Activated CD8-positive, alpha-beta memory T cell treated with anti-CD3 and anti-CD28 coated beads for 48 hours (primary cell): Measurements from ENCODE around the gene GIPC2.
"Not testable (repeated sequence)": the region's sequence is repeated elsewhere in the genome, so short reads cannot be mapped to it uniquely, and the experiment has no call there.

Experiments used
- DNase-seq, 3 experiments: peaks; one replicate each; pipeline ENCODE4 v3.0.0-alpha.2; 2020; ENCODE audit warnings: low read depth in 2 of 3, low spot score in 2 of 3

The GIPC2 gene

DNA sequence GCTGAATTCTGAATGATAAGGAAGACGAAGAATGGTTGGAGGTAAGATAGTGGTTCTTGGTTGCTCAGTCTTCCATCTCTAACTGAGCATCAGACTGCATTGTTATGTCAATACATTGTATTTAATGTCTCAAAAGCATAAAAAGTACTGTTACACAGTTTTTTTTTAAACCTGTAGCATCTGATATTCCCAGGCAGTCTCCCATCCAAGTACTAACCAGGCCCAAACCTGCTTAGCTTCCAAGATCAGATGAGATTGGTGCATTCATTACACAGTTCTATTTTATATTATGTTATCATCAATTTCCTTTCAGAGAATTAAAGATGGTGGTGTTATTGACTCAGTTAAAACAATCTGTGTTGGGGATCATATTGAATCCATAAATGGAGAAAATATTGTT, 48.9 kb downstream of the GIPC2 start:
- DNase-seq: no peak

DNA sequence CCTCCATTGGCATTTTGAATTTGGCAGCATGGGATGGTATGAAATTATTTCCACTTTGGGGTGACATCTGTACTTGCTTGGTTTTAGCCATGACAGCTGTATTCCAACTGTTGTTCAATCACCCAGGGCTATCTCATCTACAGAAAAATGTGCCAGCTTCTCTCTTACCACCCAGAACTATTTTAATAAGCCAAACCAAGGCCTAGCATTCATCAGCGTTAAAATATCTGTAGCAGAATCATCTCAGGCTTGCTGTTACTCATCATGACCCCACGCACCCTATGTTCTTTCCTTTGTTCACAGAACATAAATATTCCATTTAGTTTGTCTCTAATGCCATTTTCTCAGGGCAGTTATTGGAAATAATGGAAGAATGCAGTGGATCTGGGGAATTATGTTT, 49.8 kb downstream of the GIPC2 start:
- DNase-seq: no peak

DNA sequence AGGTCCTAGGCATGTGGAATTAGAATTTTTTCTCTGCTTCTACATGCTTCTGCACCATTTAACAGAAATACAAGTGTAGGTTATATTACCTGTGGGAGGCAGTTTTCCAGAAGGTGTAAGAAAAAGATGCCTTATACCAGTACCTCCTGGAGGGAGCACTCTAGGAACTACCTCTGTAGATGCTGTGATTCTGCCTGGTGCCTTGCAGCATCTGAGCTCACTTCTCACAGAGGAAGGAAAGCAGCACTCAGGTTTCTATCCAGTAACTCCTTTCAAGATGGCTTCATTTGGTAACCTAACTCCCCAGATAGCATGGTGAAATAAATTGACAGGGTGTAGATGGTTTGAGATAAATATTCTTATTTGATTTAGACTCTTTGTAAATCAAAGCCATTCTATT, 50.3 kb downstream of the GIPC2 start:
- no peak for DNase-seq

DNA sequence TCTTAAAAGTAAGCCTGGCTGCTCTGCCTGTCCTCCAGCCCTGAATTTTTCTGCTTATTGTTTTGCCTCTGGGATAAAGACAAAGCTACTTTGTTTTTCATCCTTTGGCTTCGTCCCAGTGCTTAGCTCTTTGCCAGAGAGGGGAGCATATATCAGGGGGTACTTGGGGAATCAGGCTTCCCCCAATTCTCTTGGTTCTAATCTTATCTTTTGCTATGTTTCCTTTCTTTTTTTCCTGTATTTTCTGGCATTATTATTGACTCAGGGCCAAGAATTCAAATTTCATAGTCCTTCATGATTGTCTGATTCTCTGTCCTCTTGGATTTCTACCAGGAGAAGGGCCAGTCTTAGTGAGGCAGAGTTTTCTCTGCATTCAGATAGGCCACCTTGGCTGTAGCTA, 51.2 kb downstream of the GIPC2 start:
- no peak for DNase-seq

DNA sequence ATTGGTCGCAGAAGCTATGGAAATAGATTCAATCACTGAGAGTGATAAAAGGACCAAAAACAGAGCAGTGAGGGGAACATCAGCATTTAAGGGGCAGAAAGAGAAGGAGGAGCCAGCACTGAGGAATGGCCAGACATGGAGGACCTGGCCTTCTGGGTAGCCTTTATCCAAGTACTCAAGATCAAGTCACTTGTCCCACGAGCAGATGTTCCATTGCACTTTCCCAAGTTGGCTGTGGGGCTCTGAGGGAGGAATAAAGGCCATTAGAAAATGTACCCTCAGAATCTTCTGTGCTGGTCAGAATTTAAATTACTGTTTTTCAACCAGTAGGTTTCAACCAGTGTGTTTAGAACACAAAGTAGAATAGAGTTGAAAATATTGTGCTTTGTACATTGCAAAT, 55.3 kb downstream of the GIPC2 start:
- no peak for DNase-seq

DNA sequence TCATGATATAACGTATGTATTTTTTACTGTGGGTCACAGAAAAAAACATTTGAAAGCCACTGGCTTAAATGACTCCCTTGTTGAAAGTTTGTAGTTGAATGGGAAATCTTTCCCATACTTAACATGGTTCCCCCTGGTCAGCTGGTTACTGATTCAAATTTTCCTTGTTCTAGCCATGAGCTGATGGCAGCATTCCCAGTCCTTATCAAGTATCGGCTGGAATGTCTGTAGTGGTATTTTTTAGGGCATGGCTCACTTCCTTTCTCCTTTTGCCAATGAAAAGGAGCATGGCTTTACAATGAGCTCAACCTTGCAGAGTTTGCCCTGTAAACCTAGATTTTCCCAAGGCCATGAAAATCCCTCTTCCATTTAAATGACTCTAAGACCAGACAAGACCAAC, 55.7 kb downstream of the GIPC2 start:
- no peak for DNase-seq

DNA sequence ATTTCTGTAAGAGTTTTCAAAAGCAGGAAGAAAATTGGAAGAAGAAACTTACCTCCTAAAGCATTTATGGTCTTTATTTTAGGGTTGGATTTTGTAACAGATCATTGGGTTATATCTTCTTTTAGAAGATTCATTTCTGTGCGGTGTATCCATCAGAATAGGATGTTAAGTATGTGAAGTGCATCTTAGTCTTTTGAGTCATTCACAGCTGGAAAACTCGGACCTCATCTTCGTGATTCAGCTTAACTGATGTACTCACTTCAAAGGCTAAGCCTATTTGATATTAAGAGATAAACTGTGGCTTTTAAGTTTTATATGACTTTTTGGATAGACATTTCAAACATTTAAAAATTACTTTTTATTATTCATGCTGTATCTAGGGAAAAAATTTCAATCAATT, 56.3 kb downstream of the GIPC2 start:
- DNase-seq: no peak

DNA sequence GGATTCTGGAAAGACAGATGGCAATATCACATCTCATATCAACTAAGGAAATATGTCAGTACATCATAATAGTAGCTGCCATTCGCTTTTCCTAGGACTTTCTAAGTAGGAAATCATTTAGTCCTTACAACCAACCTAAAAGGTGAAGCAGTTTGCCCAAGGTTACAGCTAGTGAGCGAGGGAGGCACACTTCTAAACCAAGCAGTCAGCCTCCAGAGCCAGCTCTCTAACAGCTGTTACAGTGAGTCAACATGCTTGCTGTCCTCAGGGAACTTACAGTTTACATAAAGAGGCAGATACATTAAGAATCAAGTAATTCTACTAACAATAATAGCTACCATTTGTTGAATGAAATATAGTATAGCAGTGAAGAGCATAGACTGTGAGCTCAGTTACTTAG, 57.1 kb downstream of the GIPC2 start:
- no peak for DNase-seq

DNA sequence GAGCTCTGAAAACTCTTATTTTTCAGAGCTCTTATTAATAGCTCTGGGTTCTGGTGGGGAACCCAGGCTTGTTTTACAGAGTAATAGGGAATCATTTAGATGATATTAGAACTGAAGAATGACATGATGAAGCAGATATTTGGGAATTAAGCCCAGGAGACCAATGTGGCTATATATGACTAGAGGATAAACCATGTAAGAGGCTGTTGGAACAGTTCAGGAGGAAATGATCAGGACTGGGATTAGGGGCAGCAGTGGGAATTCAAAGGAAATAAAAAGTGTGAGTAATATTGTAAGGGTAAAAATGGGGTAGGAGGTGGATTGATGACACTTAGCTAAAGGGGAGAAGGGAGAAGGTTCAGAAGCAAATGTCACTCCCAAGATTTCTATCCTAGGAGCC, 58.6 kb downstream of the GIPC2 start:
- no peak for DNase-seq

DNA sequence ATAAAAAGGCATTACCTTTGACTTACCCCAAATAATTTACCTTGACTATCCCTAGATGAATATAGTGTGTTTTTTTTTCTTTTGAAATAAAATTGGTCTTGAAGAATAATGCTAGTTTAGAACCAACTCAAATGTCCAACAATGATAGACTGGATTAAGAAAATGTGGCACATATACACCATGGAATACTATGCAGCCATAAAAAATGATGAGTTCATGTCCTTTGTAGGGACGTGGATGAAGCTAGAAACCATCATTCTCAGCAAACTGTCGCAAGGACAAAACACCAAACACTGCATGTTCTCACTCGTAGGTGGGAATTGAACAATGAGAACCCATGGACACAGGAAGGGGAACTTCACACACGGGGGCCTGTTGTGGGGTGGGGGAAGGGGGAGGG, 63.9 kb downstream of the GIPC2 start:
- DNase-seq: not testable (repeated sequence)

DNA sequence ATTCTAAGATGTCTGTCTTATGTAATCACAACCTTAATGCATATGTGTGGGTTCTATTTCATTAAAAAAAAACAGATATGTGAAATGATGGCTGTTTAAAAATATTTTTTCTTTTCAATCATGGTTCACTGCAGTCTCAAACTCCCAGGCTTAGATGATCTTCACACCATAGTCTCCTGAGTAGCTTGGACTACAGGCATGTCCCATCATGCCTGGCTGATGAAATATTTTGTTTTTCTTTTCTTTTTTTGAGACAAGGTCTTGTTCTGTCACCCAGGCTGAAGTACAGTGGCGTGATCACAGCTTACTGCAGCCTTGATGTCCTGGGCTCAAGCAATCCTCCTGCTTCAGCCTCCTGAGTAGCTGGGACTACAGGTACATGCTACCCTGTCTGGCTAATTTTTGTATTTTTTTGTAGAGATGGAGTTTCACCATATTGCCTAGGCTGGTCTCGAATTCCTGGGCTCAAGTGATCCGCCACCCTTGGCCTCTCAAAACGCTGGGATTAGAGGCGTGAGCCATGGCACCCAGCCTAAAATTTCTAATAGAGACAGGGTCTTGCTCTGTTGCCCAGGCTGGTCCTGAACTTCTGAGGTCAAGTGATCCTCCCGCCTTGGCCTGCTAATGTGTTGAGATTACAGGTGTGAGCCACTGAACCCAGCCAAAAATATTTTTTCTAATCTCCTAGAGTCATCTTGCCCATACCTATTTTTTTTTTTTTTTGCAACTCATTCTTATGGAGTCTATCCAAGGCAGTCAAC, 67.6 kb downstream of the GIPC2 start:
- no peak for DNase-seq

DNA sequence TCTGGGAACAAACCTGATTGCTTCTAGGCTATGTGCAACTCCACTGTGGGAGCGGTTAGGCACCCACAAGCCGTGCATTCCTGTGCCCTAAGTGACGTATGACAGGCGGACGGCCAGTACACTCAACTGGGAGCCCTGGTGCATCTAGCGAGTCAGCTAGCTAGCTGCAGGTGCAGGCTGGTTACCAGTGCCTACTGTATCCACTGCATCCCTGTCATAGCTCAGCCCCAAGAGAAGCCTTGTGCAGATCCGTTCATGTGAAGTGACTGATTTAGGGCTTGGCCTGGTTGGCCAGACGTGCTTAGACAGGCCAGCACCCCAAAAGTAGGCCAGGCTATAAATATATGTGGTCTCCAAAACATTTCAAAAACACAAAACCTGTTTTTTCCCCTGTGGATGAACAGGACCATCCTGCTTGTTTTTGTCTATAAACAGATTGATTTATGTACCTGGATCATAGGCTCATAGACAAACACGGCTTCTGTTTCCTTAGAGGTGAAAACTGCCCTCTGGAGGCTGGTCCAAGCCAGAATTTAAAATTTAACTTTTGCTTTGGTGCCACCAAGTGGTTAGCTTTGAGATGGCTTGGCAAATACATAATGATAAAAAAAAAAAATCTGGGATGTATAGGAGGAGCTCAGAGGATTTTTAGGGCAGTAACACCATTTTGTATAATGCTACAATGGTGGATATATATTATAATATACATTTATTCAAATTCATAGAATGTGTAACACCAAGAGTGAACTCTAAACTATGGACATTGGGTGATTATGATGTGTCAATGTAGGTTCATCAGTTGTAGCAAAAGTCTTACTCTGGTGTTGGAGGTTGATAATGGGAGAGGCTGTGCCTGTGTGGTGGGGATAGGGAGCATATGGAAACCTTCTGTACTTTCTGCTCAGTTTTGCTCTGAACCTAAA, 68.5 kb downstream of the GIPC2 start:
- DNase-seq: no peak

DNA sequence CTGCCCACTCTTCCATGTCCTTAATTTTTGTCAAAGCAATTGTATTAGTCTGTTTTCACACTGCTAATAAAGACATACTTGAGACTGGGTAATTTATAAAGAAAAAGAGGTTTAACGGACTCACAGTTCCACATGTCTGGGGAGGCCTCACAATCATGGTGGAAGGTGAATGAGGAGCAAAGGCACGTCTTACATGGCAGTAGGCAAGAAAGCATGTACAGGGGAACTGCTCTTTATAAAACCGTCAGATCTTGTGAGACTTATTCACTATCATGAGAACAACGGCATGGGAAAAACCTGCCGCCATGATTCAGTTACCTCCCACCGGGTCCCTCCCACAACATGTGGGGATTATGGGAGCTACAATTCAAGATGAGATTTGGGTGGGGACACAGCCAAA, 74.7 kb downstream of the GIPC2 start:
- DNase-seq: not testable (repeated sequence)

DNA sequence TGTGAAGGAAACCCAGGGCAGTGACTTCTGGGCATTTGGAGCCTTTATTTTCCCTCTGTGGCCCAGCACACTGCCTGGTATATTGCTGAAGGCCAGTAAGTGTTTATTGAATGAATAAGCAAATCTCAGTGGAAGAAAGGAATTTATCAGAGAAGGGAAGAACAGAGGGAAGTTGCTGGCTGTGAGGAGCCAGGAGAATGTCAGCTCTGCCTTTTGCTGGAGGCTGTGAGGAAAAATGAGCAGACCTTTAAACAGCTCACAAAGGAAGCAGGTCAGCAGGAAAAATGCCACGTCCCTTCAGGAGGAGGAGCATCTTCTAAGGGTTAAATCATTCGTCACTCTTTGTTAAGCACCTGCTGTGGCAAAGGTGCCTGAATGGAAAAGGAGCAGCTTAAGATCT, 75.9 kb downstream of the GIPC2 start:
- no peak for DNase-seq

DNA sequence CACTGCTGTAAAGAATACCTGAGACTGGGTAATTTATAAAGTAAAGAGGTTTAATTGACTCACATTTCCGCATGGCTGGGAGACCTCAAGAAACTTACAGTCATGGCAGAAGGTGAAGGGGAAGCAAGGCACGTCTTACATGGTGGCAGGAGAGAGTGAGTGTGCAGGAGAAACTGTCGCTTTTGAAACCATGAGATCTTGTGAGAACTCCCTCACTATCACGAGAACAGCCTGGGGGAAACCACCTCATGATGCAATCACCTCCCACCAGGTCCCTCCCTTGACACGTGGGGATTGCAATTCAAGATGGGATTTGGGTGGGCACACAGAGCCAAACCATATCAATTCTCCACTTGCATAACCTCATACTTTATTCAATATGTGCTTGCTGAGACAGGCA, 76.6 kb downstream of the GIPC2 start:
- DNase-seq: no peak

DNA sequence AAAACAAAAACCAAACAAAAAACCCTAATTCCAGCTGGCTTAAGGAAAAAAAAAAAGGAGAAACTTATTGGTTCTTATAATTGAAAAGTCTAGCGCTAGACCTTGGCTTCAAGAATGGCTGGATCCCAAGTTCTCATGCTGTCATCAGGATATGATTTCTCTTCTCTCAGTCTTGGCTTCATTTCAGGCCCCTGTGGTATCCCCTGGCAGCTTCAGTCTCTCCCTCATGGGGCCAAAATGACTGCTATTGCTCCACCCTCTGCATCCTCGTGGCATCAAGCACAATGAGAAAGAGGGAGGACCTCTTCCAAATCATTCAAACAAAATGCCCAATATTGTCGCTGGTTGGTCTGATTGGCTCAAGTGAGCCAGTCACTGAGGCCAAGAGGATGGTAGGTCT, 80.7 kb downstream of the GIPC2 start:
- DNase-seq: no peak

DNA sequence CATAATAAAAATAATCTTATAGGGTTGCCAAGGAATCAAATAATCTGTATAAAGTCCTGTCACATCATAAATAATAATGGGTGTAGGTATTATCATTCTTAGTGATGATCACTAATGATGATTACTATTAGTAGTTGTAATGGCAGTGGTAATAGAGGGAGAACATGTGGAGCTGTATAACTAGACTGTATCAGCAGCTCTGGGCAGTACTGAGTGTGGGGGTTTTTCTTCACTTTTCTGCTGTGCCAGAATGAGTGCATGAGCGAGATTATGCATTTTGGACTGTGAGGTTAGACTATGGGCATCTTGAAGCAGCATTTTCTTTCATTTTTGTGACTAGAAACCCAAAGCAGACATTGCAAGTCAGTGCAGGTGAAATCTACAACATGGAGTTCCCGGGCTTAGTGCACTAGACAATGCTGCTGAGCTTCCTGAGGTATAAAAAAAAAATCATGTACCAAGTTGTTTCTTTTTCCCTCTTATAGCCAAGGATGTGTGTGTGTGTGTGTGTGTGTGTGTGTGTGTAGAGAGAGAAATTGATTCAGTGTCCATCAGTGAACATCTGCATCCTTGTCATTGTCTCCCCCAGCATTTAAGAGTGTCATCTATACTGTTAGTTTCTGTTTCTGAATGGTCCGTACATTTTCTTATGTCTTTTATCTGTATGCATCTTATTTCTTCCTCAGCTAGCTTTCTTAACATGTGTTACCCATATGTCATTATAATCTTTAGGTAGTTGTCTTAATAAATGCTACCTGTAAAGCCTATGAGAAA, 86.6 kb downstream of the GIPC2 start:
- no peak for DNase-seq

DNA sequence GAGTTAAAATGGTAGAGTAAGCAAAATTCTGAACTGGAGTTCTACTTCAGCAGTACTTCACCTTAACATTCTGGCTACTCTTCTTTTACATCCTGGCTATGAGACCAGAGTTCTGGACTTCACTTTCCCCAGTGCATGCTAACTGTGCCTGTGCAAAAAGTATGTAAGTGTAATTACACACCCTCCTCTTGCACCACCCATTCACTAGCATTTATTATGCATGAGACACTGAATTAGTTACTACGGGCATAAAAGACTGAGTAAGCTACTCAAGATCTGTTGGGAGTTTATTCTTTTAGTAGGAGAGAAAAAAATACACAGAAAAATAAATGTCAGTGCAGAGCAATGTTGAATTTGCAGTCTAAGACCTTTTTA, 87.2 kb downstream of the GIPC2 start:
- no peak for DNase-seq

DNA sequence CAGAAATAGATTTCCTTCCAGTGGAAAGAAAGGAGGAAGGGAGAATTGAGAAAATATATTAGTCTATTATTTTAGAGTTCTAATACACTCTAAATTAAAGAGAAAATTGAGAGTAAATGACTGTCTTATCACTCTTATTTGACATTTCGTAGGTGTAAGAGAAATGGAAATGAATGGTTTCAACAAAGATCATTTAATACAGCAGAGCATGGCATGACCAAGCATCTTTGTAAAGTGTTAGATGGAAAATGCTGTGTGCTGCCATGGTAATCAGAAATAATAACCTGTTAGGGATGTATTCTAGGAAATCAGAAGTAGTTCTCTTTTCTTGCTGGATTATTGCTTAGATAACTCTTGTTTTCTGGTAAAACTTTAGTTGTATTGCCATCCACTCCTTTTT, 90.9 kb downstream of the GIPC2 start:
- no peak for DNase-seq

DNA sequence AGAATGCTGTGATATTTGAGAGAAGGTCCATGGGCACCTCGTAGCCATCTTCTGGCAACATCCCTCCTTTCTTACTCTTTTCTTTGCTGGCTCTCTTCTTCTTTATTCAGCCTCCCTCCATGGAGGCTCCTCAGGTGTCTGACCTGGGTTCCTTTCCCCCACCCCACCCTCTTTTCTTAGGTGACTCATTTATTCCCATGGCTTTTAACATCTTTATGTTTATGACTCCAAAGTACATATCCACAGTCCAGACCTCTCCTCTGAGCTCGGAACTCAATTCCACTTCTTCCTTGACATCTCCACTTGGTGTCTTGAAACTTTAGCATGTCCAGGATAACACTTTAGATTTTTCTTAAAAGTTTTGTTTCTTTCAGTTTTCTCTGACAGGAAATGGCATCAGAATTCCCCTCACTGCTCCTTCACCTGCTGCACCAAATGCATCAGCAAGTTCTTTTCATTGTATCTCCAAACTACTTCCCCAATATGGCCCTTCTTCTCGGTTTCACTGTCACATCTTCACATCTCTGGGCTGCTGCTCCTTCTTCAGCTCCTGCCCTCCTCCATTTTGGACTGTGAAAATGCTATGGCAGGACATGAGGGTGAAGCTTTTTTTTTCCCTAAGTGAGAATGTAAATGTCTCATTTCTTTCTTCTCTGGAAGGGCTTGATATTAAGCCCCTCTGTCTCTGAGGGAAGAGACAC, 95.9 kb downstream of the GIPC2 start:
- DNase-seq: no peak

DNA sequence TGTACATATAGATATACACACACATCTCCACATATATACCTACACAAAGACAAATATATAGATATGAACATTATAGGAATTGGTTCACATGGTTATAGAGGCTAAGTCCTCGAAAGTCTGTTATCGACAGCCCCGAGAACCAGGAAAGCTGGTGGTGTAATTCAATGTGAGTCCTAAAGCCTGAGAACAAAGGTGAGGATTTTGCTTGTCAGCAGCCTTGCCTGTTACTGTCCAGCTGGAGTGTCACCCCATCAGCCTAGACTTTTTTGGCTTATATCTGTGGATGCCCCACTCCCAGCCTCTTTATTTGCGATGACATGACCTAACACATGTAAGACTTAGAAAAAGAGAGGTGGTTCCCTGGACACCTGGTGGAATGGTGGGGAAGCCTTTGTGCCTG, 97.0 kb downstream of the GIPC2 start:
- DNase-seq: no peak
